Muscle of back (tissue), 11 donors: Measurements from ENCODE around the gene CDH4. TPM values are rescaled to one million over a fixed set of nuclear protein-coding genes. Genes with fewer than 3 reads are reported as not detected.

Experiments
- DNase-seq, 3 donors: peaks; one replicate each; pipeline versions ENCODE4 v3.0.0 to v3.0.0-alpha.2; 2013
- polyA plus RNA-seq, 10 donors: library from polyadenylated mRNA; unstranded; fragments of 120-200 nt; gene quantifications; one replicate each; pipeline ENCODE4 v1.2.1, GENCODE V29; 2013; ENCODE audit not compliant: insufficient read length in 10 of 10

Gene CDH4
- polyA plus RNA-seq, 10 donors, result 0.74 to 2.0 (median 1.1) TPM

DNA sequence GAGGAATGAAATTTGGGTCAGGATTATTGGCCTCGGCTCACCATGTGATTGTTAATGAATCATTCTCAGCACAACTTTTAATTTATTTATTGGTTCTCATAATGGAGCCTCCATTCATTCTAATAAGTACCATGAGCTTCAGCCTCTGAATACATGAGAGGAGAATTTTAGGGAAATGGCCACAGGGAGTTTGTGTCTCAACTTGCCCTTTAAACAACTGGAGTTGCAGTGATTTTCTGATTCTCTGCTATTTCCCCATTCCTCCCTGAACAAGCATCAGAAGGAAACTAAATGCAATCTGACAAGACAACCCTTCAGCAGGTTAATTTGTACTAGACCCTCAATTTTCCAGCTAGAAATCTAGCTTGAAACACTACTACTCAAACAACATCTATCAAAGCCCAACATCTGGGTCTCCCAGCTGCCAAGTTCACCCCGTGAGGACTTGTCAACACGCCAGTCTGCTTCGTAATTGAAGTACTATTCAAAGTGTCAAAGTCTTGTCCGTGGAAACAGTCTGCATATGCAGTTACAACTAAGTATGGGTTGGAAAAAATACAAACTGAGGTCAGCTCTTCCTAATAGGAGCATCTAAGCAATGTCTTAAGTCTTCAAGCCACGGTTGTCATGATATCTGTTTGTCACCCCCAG lies 235.4 kb downstream of the CDH4 start:
- DNase-seq, result peak in 2 of 3 donors; percentile 12 to 14

GRCh38 chr20:61487997-61488371 lies 235.9 kb downstream of the CDH4 start:
- no peak for DNase-seq

- DNase-seq, result no peak
These were observed 238.7 kb downstream of the CDH4 start for GRCh38 chr20:61490721-61491120.

DNA sequence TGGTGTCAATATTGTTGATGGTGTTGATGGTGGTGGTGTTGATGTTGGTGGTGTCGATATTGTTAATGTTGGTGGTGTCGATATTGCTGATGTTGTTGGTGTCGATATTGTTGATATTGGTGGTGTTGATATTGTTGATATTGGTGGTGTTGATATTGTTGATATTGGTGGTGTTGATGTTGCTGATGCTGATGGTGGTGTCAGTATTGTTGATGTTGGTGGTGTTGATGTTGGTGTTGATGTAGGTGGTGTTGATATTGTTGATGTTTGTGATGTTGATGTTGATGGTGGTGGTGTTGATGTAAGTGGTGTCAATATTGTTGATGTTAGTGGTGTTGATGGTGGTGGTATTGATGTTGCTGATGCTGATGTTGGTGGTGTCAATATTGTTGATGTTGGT lies 240.0 kb downstream of the CDH4 start:
- no peak for DNase-seq

DNA sequence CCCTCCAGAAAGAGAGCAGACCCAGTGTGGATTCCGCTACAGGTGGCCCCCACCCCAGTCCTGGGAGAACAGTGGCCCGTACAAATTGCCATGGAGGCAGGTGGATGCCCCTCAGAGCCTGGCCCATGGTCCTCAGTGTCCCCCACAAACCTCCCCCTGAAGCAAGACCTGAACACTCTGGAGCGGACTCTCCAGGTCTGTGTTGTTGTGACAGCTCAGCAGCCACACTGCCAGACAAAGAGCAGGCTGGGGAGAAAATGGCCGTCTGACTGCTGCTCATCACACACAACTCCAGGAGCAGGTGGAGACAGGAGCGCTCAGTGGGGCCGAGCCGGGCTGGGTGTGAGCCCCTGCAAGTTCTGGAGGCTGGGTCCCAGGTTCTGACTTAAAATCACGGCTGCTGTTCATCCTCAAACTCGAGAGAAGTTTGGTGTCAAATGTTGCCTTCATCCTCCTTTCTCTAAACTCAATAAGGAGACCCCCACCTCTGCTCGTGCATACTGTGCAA lies 241.8 kb downstream of the CDH4 start:
- DNase-seq, result no peak

- no peak for DNase-seq
These were observed 242.9 kb downstream of the CDH4 start for GRCh38 chr20:61494763-61495575.

DNA sequence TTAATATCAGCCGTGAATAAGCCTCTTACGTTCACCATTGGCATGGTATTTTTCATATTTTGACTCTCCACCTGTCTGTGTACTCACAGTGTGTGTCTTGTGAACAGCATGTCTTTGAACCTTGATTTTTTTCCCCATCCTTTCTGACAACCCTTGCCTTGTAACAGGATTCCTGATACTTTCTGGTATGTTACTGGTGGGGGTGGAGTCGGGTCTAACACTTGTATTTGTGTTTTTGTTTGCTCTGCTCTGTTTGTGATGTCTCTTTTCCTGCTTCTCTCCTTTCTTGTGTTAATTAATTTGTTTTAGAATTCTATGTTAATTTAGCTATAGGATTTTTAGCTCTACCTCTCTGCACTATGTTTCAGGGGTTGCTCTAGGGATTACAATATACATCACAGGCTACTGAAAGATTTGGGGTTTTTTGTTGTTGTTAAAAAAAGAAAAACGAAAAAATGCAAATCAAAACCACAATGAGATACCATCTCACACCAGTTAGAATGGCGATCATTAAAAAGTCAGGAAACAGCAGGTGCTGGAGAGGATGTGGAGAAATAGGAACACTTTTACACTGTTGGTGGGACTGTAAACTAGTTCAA lies 245.1 kb downstream of the CDH4 start:
- no peak for DNase-seq

GRCh38 chr20:61499859-61500554 lies 247.9 kb downstream of the CDH4 start:
- DNase-seq, result no peak

DNA sequence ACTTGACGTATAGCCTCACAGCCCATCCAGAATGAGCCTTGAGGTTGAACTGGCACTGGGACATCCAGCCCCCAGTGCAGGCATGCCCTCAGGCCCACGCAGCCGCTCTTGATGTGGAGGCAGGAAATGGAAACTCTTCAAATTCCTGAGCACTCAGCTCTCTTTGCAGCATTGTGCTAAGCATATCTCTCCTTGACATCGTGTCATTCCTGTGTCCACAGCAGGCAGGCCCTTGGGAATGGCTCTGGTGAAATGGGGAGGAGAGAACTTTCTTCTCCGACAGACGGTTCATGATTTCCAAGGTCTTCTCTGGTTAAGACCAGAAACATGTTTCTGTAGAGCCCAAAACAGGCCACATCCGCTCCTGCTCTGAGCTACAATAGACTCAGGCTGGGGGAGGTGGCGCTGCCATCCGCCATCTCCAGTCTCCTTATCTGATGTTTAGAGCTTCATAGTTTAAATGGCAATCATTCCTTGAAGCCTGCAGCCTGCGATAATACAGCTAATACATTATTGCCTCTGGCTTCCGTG lies 248.8 kb downstream of the CDH4 start:
- DNase-seq, result no peak

DNA sequence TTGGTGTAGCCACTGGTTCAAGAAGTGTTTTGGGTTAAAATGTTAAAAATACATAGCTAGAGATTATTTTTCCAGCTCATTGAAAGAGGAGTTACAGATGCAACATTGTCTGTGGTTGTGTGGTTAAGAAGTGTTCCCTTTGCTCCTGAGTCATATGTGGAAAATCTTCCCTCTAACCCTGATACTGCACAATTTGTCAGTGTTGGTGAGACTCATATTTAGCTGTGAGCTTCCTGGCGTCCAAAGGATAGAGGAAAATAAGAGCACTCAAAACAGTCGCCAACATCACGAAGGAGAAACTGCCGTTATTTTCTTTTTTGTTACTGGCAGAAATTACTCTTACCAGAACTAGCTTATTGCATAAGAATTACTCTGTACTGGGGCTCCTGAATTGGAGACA lies 250.4 kb downstream of the CDH4 start:
- DNase-seq, result no peak

DNA sequence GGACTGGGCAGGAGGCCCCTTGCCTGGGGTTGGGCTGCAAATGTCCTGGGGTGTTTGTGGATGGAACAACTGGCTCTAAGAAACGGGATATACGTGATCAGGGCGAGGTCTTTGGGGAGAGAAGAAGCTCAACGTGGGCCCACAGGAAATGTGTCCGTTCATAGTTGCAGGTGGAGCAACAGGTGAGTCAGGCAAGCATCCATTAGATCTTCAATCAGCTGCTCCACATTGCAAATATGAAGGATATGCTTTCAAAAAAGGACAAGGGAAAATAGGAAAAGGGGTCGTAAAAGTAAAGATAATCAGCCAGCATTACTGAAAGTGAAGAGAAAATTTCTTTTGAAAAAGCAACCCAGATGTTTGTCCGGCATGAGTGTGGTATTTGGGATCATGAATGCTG lies 251.0 kb downstream of the CDH4 start:
- DNase-seq, result no peak

DNA sequence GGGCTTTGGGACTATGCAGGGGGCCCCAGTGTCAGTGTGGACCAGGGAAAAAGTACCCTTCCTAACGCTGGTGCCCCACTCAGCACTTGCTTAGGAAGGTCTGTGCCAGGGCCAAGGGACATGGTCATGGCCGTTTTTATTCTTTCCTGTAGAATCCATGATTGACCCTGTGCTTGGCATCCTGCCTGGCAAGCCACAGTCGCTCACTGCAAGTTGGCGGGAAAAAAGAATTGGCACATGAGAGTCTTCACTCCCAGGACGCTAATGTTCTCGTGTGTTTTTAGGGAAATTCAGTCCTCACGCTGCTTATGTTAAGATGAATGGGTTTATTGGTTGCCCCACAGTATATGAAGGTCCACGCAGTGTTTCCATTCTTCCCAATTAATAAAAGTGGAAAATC lies 253.4 kb downstream of the CDH4 start:
- DNase-seq, result no peak

- no peak for DNase-seq
These were observed 255.7 kb downstream of the CDH4 start for GRCh38 chr20:61507778-61508177.

- DNase-seq, result no peak
These were observed 256.4 kb downstream of the CDH4 start for GRCh38 chr20:61508301-61509096.

DNA sequence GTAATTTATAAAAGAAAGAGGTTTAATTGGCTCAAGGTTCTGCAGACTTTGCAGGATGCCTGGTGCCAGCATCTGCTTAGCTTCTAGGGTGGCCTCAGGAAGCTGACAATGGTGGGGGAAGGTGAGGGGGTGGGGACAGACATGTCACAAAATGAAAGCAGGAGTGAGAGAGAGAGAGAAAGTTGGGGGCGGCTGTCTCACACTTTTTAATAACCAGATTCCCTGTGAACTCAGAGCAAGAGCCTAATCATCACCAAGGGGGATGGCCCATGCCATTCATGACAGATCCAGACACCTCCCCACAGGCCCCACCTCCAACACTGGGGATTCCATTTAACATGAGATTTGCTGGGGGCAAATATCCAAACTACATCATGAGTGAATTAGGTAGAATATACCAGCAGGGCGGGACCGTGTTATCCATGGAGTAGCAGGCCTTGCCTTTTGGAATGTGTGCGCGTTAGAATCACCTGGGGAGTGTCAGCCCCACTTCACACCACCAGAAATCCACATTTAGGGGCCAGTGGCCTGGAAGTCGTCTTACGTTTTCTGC lies 258.8 kb downstream of the CDH4 start:
- DNase-seq, result no peak

DNA sequence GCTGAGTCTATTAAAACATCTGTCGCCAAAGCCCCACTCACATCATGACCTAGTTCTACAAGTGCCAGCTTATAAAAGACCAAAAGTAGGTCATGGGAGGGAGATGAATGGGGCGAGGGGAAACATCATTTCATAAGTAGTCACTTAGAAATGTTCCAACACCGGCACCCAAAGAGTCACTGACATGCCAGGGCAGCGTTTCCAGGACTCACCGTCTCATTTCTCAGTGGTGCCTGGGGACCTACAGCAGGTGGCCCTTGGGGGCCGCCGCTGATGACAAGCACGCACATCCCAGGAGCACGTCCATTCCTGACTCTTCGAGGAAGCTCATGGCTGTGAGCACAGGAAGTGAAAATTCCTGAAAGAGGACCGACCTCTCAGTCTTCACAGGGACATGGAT lies 260.4 kb downstream of the CDH4 start:
- DNase-seq, result no peak

DNA sequence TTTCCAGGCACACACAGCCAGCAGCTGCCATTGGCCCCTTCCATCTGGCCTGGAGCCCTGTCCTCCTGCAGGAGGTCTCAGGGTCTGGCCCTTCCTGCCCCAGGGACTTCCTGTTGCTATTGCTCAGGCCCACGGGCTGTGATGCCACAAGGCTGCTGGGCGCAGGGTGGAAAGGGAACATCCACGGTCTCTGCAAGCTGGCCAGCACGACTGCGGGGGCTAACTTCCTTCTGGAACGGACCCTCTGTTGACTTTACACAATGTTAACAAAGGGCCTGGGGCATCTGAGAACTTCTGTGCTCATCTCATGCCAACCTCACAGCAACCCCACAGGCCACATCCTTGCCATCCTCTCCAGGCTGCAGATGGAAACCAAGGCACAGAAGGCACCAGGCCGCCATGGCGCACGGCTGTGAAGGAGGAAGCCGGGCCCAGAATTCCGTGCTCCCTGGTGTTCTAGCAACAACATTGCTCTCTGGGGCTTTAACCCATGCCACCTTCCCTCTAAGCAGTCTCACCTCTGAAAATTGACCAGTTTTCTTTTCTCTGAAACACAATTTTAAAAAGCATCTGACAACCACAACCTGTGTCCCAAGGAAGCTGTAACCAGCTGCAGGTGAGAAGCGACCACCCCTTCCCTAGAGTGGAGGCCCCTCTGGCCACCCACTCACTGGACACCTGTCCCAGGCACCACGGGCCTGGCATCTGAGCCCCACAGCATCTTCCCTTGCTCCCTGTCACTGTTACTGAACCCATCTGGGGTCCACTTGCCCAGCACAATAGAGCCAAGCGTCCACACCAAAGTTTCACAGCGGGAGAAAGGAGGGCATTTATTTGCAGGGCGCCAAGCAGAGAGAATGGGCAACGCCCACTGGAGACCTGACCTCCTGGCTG lies 261.3 kb downstream of the CDH4 start:
- no peak for DNase-seq

GRCh38 chr20:61514018-61514365 lies 261.9 kb downstream of the CDH4 start:
- DNase-seq, result no peak

- DNase-seq, result no peak
These were observed 262.3 kb downstream of the CDH4 start for GRCh38 chr20:61514396-61514795.
